ENCODE results near the gene SF3B4. TPM values are rescaled to one million over a fixed set of nuclear protein-coding genes. Genes with fewer than 3 reads are reported as not detected.

SF3B4 gene
- total and polyA plus RNA-seq, 4 donors, result 11.2 to 58.9 (median 34.3) TPM

GRCh38 chr1:149885339-149886120 is 42.1 kb downstream of the SF3B4 start:
- no peaks in the 10 kb centered on the region for H3K27me3 ChIP-seq (ENCODE audit: control insufficient read depth, insufficient read depth, low read length)
- peak in 4 of 6 donors; percentile 74 to 94 (median 84) for DNase-seq (ENCODE audit: low read depth in 4 of 6, low spot score in 6 of 6)
- no peaks in the 10 kb centered on the region for H3K36me3 ChIP-seq (ENCODE audit: control insufficient read depth, insufficient read depth, low read length)
- peaks cover 8% of the 10 kb centered on the region for H3K4me1 ChIP-seq (ENCODE audit: control insufficient read depth, insufficient read depth, low read length)
- no peaks in the 10 kb centered on the region for H3K9me3 ChIP-seq (ENCODE audit: control insufficient read depth, insufficient read depth, low read length)
- peak overlapping the region; percentile 95 for H3K4me3 ChIP-seq (ENCODE audit: low read depth, low read length)
- peak overlapping the region; percentile 100 for H3K27ac ChIP-seq (ENCODE audit: low read depth, low read length)
- under 1% methylated on average over 25 of the region's 36 CpGs for WGBS (ENCODE audit: insufficient coverage)

DNA sequence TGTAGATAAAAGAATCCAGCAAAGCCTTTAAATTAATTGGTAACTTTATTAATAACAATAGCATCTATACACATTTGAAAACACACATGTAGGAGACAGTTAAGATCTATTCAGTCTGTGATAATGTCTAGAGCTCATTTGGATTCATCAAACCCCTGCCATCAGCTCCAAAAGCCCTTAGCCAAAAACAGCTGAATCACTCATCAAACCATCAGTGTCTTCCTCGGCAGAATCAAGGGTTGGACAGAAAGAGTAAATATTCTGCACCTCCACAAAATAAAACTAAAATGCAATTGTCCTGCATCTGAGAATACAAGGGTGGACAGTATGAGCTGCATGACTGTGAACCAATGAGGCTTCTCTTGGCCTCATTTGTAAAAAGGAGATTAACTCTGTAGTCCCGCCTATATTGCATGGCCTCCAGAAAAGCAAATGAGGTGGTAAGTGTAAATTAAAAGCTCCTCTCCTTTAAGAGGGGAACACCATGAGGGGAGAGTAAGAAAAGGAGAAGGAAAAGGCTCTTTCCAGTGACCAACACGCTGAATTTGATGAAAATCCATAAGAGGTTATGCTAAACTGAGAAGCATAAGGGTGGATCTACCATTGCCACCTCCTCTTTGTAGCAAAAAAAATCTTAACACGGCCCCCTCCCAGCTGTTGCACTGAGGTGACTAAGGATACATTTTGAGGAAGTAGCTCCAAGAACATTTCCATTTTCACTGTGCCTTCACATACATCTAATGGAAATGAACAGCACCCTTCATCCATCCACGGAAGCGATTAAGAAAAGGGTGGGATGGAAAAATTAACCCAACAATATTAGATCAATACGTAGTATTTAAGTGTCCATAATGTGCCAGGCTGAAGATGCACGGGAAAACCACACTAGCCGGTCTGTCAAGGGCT is 42.9 kb downstream of the SF3B4 start:
- no peaks in the 10 kb centered on the region for H3K36me3 ChIP-seq (ENCODE audit: control insufficient read depth, insufficient read depth, low read length)
- H3K27me3 ChIP-seq (ENCODE audit: control insufficient read depth, insufficient read depth, low read length), result no peaks in the 10 kb centered on the region
- peaks cover 8% of the 10 kb centered on the region for H3K4me1 ChIP-seq (ENCODE audit: control insufficient read depth, insufficient read depth, low read length)
- H3K4me3 ChIP-seq (ENCODE audit: low read depth, low read length), result peak overlapping the region; percentile 95
- no peaks in the 10 kb centered on the region for H3K9me3 ChIP-seq (ENCODE audit: control insufficient read depth, insufficient read depth, low read length)
- H3K27ac ChIP-seq (ENCODE audit: low read depth, low read length), result peak overlapping the region; percentile 100
- DNase-seq (ENCODE audit: low read depth in 4 of 6, low spot score in 6 of 6), result peak in 3 of 6 donors; percentile 35 to 72 (median 70)
- WGBS (ENCODE audit: insufficient coverage), result 0% methylated on average over 1 of the region's 9 CpGs

DNA sequence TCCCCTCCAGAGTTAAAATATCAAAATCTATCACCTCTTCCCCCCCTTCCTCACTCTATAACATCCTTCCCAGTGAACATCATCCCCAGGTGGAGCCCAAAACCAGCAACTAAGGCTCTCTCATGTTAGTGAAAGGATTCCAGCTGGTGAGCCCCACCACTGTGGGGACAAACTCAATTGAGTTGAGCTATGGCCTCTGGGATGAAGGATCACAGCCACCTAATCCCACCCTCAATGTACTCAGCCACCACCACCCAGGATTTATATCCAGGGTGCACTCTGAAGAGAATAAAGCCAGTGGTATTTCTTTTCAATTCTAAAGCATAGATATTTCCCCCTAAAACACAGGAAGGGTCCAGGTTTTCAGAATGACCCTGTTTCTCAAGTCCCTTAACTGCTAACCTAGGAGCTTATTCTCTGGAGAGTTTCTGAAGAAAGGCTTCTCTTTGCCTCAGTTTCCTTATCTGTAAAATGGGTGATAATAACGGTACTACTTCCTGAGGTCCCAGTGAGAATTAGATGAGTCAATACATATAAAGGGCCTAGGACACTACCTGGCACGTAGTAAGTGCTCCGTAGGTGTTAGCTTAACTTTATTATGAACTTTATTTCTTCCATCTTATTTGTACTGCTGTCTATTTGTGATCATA is 43.9 kb downstream of the SF3B4 start:
- no CpG with 5 or more reads among the region's 3 CpGs for WGBS (ENCODE audit: insufficient coverage)
- Histone ChIP-seq H3K4me3 (ENCODE audit: low read depth, low read length) (peak overlapping the region; percentile 95), H3K4me1 (ENCODE audit: control insufficient read depth, insufficient read depth, low read length) (peaks cover 8% of the 10 kb centered on the region), H3K9me3 (ENCODE audit: control insufficient read depth, insufficient read depth, low read length) (no peaks in the 10 kb centered on the region), H3K36me3 (ENCODE audit: control insufficient read depth, insufficient read depth, low read length) (no peaks in the 10 kb centered on the region), H3K27me3 (ENCODE audit: control insufficient read depth, insufficient read depth, low read length) (no peaks in the 10 kb centered on the region), H3K27ac (ENCODE audit: low read depth, low read length) (peak overlapping the region; percentile 100)
- DNase-seq (ENCODE audit: low read depth in 4 of 6, low spot score in 6 of 6), result no peak

DNA sequence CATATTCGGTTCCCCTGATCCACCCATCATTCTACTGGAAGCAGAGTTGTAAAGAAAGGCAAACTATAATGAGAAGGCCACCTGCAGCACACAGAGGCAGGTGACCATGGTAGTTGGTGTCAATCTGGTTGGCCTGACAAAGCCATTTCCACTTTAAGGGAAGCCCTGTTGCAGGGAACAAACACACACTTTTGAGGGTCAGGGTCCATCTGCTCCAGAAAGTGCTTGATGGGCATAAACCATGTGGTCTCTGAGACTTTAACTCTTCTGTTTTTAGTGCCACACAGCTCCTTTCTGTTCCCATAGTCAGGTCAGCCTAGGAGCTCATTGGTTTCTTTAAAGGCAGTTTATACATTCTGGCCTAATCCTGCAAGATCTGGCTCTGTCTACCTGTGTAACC is 45.7 kb downstream of the SF3B4 start:
- no CpG with 5 or more reads among the region's 1 CpG for WGBS (ENCODE audit: insufficient coverage)
- no peak for DNase-seq (ENCODE audit: low read depth in 4 of 6, low spot score in 6 of 6)
- Histone ChIP-seq H3K9me3 (ENCODE audit: control insufficient read depth, insufficient read depth, low read length) (no peaks in the 10 kb centered on the region), H3K4me3 (ENCODE audit: low read depth, low read length) (no peak overlapping the region), H3K27me3 (ENCODE audit: control insufficient read depth, insufficient read depth, low read length) (no peaks in the 10 kb centered on the region), H3K4me1 (ENCODE audit: control insufficient read depth, insufficient read depth, low read length) (peaks cover 3% of the 10 kb centered on the region), H3K36me3 (ENCODE audit: control insufficient read depth, insufficient read depth, low read length) (no peaks in the 10 kb centered on the region), H3K27ac (ENCODE audit: low read depth, low read length) (no peak overlapping the region)

- Histone ChIP-seq H3K4me1 (ENCODE audit: control insufficient read depth, insufficient read depth, low read length) (peaks cover 3% of the 10 kb centered on the region), H3K4me3 (ENCODE audit: low read depth, low read length) (no peak overlapping the region), H3K27me3 (ENCODE audit: control insufficient read depth, insufficient read depth, low read length) (no peaks in the 10 kb centered on the region), H3K9me3 (ENCODE audit: control insufficient read depth, insufficient read depth, low read length) (no peaks in the 10 kb centered on the region), H3K36me3 (ENCODE audit: control insufficient read depth, insufficient read depth, low read length) (no peaks in the 10 kb centered on the region), H3K27ac (ENCODE audit: low read depth, low read length) (no peak overlapping the region)
- DNase-seq (ENCODE audit: low read depth in 4 of 6, low spot score in 6 of 6), result no peak
- 100% methylated on average over 1 of the region's 1 CpG for WGBS (ENCODE audit: insufficient coverage)
Observed at GRCh38 chr1:149879556-149879955, 48.0 kb downstream of the SF3B4 start.

- WGBS (ENCODE audit: insufficient coverage), result 95% methylated on average over 7 of the region's 7 CpGs
- no peak overlapping the region for H3K27ac ChIP-seq (ENCODE audit: low read depth, low read length)
Observed at GRCh38 chr1:149877211-149877946, 50.2 kb downstream of the SF3B4 start.

More at GRCh38 chr1:149877211-149877946, 50.2 kb downstream of the SF3B4 start:
- Histone ChIP-seq H3K4me1 (ENCODE audit: control insufficient read depth, insufficient read depth, low read length) (no peaks in the 10 kb centered on the region), H3K9me3 (ENCODE audit: control insufficient read depth, insufficient read depth, low read length) (no peaks in the 10 kb centered on the region), H3K36me3 (ENCODE audit: control insufficient read depth, insufficient read depth, low read length) (no peaks in the 10 kb centered on the region), H3K27me3 (ENCODE audit: control insufficient read depth, insufficient read depth, low read length) (no peaks in the 10 kb centered on the region), H3K4me3 (ENCODE audit: low read depth, low read length) (no peak overlapping the region)
- DNase-seq (ENCODE audit: low read depth in 4 of 6, low spot score in 6 of 6), result no peak

Other genes with a start within 250 kb of the SF3B4 start
- 10 to 100 TPM; 13.8 to 18.2 TPM for gene FCGR1A, start 145.1 kb downstream of the SF3B4 start, total RNA-seq
- 10 to 100 TPM; 15.3 to 24.0 TPM for gene FCGR1A, start 145.1 kb downstream of the SF3B4 start, polyA plus RNA-seq (ENCODE audit: insufficient read length in 2 of 2)
- 10 to 100 TPM; 10.7 to 31.0 TPM for gene BOLA1, start 28.2 kb downstream of the SF3B4 start, total RNA-seq
- 10 to 100 TPM; 24.6 to 25.2 TPM for gene BOLA1, start 28.2 kb downstream of the SF3B4 start, polyA plus RNA-seq (ENCODE audit: insufficient read length in 2 of 2)
- 10 to 100 TPM; 31.3 to 90.7 TPM for gene SV2A, start 10.0 kb downstream of the SF3B4 start, total RNA-seq
- gene SV2A, start 10.0 kb downstream of the SF3B4 start, polyA plus RNA-seq (ENCODE audit: insufficient read length in 2 of 2), result 100 to 1,000 TPM; 155 to 172 TPM
- 1 to 10 TPM; 6.3 to 7.9 TPM for gene MTMR11, start 9.1 kb upstream of the SF3B4 start, total RNA-seq
- 10 to 100 TPM; 19.2 to 20.8 TPM for gene MTMR11, start 9.1 kb upstream of the SF3B4 start, polyA plus RNA-seq (ENCODE audit: insufficient read length in 2 of 2)
- gene OTUD7B, start 82.9 kb upstream of the SF3B4 start, total RNA-seq, result 10 to 100 TPM; 15.2 to 17.2 TPM
- gene OTUD7B, start 82.9 kb upstream of the SF3B4 start, polyA plus RNA-seq (ENCODE audit: insufficient read length in 2 of 2), result 10 to 100 TPM; 14.4 to 14.5 TPM
- gene VPS45, start 140.0 kb upstream of the SF3B4 start, total RNA-seq, result 100 to 1,000 TPM in 1 of 2 donors, 10 to 100 TPM in 1; 67.4 to 102 TPM
- 10 to 100 TPM; 75.8 to 78.8 TPM for gene VPS45, start 140.0 kb upstream of the SF3B4 start, polyA plus RNA-seq (ENCODE audit: insufficient read length in 2 of 2)
- gene PLEKHO1, start 222.1 kb upstream of the SF3B4 start, total RNA-seq, result 10 to 100 TPM; 38.4 to 47.0 TPM
- gene PLEKHO1, start 222.1 kb upstream of the SF3B4 start, polyA plus RNA-seq (ENCODE audit: insufficient read length in 2 of 2), result 100 to 1,000 TPM in 1 of 2 donors, 10 to 100 TPM in 1; 93.8 to 102 TPM

All from spinal cord (tissue), 10 donors.